HG02852 (cell line): ENCODE data around the gene RPL37A.

Source experiments
- ATAC-seq: cut with Tn5 transposase; IDR thresholded peaks from one replicate; pipeline ENCODE4 v1.9.1; 2021; ENCODE audit warnings: mild to moderate bottlenecking, moderate library complexity; ENCODE audit not compliant: unreplicated experiment

The RPL37A gene

DNA sequence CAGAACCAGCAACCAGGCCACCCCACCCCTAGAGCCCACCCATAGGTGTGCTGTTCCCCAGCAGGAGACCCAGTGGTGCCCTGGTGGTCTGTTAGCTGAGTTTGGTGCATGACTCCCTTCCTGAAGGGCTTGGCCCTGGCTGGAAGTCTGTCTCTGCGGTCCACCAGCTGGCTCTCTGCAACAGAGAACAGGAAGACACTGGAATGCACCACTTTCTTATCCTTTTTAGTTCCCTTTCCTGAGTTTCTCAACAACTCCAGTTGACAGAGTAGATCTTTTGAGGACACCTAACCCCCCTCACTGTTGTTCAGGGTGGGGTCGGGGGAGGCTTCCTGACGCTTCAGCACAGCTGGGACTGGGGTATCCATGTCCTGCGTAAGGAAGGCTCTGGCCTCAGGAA is 11.9 kb upstream of the RPL37A start:
- ATAC-seq, result no peak

DNA sequence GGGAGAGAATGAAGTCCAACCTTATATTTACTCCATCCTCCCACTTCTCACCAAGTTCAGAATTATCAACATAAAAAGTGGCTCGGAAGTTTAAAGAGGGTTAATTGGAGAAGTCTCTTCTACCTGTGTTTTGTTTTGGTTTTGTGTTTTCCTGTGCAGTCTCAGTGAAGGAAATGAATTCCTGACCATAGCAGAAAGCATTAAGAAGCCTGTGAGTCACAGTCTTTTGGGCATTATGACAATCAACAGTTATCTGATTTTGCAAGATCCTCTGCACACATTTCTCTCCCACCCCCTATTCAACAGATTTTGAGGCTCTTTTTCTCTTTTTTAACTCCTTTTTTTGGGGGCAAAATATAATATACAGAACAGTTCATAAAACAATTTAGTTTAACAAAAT is 8.6 kb upstream of the RPL37A start:
- no peak for ATAC-seq

DNA sequence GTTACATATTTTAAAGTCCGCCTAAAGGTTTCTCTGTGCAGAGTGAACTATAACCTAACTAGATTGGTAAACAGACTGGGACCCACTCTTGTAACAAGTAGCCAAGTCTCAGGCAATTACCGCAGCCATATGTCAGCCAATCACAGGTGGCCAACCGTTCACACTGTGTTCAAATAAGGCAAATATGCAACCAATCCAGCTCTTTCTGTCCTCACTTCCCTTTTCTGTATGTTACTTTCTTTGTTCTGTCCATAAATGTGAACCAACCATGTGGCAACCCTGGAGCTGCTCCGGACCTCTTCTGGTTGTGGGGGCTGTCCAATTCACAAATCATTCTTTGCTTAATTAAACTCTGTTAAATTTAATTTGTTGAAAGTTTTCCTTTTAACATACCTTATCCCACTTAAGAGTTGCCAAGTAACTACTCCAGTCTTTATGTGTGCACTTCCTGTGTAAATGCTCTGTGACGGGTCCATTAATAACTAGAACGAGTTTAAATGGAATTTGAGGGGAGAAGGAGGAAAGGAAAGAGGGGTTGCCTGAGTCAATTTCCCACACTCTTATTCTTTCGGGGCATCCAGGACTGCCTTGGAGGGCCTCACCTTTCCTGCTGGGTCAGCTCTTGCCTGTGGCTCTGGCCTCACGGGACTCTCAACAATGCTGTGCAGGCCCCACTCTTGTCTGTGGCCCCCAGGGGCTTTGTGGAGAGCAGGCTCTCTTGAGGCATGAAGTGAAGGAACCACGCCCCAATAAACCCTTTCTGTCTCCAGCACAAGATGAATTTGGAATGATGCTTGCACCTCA is 6.6 kb upstream of the RPL37A start:
- peak; percentile 78 for ATAC-seq

DNA sequence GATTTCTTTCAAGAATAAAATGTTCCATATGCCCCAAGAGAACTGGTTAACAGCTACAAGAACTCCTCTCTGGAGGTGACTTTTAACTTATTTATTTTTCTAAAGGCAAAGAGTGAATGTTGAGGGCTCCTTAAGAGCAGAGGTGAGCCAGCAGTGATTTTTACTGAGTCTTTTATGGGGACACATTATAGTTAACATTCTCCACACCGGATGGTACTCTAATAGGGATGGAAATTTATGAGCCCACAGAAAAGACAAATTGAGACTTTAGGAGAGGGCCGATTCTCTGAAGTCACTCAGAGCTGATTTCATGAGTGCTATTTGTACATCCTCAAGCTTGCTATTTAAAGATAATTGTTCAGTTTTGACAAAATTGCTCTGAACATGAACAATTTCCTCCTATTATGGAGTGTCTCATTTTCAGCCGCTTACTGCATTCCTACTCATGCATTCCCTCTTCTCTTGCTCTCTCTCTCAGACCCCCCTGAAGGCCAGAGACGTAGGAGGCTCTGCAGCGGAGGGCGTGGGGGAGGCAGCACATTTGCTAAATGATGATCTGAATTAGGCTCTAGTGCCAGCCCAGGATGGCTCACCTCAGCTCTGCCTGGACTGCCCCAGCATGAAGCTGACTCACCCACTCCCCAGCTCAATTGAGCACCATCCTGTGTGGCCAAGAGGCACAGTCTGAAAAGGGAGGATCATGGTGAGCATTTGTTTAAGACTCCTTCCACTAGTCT is 5.9 kb upstream of the RPL37A start:
- ATAC-seq, result no peak

DNA sequence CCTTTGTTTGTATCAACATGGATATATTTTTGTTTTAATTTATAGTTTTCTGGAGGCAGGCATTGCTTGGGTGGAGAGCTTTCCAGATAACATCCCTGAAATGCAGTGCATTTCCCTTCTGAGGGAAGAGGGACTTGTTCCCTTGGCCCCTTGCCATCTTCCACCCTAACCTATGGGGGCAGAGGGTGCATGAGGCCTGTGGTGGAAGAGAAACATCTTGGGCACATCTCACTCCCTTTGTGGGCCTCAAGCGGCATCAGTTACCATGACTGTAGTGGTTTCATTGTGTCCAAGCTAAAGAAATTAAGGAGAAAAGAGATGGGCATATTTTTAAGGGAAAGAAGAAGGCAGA is 5.3 kb upstream of the RPL37A start:
- no peak for ATAC-seq

DNA sequence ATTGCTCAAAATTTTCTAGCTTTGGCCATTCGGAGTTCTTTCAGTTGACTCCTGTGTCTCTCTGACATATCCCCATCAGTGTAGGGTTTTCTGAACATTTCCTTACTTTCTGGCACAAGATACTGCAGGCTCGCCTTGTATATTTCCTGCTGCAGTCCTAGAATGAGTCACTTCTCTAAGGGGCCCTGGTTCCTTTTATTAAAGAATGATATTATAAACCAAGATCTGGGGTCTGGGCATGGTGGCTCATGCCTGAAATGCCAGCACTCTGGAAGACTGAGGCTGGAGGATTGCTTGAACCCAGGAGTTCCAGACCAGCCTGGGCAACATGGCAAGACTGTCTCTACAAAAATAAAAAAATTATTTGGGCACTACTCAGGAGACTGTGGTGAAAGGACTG is 3.0 kb upstream of the RPL37A start:
- no peak for ATAC-seq

DNA sequence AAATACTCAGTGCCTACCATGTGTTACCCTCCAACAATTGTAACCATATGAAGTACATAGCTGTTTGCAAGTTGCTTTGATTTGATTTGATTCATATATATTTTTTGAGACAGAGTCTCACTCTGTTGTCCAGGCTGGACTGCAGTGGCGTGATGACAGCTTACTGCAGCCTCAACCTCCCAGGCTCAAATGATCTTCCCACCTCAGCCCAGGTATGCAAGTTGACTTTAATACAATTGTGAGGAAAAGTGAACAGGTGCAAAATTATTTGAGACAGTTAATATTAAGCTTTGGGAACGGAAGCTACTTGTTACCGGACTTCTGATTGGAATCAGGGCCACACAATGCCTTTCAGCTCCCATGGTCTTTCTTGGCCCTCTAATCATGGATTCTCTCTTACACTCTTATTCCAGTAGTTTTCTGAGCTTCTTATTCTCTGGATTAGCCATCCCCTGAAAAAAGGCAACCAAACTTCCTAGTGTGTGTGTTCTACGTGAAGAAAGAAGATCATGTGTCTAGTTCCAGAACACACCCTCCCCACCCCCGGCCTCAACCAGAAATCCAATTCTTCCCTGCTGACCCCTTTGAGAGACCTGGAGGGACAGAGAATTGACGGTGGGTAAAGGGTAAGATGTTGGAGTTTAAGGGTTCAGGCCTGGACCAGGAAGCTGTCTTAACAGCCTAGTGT is 1.1 kb upstream of the RPL37A start:
- ATAC-seq, result no peak

DNA sequence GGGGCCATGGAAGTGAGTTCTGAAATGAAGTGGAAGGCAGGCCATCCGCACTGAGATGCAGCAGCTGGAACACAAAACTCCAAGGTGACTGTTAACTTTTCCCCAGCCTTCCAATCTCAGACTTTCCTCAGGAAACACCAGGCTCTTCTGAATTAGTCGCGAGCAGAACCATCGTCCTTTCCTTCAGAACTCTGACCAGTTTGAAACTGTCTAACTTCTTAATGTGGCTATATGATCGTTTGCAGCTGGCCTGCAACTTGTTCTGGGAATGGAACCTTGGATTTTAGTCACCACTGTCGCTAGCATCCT is 620 bp upstream of the RPL37A start:
- no peak for ATAC-seq

DNA sequence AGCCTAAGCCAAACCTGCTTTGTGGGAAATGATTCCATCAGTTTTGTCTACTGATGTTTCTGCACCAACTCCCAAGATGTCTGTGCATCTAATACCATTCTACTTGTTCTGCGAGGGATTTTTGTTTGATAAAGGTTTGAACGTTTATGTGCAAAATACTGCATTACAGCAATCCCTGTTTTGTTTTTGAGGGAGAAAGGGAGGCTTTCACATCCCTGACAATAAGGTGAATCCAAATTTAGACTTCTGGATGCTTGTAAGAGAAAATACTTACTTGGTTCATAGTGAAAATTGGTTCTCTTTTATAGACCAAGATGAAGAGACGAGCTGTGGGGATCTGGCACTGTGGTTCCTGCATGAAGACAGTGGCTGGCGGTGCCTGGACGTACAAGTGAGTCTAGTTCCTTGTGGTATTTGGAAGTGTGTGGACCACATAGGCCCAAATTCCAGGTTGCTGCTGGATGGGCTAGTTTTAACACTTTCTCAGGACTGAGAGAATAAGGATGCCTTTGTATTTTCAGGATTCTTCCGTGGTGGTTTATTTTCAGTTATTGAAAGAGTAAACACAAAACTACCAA is 1.1 kb downstream of the RPL37A start:
- no peak for ATAC-seq

DNA sequence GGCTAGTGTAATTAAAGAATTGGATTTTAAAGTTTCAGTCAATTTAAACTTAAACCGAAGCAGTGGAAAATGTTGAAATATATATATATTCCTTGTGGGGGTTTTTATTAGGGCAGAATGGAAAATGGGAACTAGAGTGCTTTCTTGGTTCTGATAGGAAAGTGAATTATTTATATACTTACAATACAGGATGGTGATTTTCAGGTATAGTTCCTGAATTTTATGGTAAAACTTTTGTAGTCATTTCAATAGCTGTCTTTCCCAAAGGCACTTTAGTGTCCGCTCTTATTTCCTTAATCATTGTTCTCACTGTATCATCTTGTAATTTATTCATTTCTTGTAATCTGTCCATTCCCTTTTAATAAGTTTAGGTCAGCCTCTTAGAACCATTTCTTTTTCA is 1.9 kb downstream of the RPL37A start:
- no peak for ATAC-seq

DNA sequence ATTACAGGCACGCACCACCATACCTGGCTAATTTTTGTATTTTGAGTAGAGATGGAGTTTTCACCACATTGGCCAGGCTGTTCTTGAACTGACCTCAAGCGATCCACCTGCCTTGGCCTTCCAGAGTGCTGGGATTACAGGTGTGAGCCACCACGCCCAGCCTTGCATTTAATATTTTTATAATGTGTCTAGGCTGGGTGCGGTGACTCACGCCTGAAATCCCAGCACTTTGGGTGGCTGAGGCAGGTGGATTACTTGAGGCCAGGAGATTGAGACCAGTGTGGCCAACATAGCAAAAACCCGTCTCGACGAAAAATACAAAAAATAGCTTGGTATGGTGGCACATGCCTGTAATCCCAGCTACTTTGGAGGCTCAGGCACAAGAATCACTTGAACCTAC is 3.2 kb downstream of the RPL37A start:
- ATAC-seq, result no peak

DNA sequence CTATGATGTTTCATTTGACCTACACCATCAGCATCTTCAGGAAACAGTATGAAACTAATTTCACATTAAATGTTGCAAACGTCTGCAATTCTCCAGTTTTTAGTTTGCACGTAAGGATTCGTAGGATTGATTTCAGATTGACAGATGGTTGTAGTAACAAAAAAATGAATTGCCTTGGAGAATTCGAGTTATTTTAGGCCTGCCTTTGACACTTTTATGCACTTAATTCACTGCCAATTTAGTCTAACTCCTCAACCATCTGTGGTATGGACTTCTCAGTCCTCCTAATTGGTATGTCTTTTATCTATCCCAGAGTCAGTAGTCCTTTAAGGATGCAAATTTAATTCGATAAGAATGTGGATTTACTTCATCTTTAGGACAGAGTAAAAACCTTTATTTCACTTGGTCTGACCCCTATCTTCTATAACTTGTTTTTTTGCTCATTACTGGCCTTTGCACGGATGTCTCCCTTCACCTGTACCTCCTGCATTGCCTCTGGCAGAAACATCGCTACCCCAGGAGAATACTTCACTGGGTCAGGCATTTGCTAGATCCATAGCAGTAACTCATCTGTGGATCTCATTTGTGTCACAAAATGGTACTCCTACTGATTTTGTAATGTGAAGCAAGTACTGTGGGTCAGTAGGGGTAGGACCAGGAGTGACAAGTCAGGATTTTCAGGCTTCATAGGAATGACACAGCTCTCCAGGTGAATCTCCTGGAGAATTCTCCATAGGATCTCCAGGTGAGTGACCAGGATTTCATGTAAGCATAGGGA is 3.9 kb downstream of the RPL37A start:
- no peak for ATAC-seq

DNA sequence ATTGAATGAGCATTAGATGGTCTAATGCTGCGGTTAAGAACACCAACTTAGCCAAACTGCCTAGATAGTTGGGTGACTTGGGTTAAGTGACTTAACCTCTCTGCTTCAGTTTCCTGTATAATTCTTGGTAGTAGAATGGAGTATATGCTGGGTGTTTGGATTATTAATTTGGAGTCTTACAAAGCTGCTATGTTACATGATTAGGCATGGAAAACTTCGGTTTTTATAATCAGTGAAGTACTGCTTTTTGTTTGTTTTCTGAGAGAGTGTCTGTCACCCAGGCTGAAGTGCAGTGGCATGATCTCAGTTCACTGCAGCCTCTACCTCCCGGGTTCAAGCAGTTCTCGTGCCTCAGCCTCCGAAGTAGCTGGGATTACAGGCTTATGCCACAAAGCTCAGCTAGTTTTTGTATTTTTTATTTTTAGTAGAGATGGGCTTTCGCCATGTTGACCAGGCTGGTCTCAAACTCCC is 4.5 kb downstream of the RPL37A start:
- ATAC-seq, result no peak

DNA sequence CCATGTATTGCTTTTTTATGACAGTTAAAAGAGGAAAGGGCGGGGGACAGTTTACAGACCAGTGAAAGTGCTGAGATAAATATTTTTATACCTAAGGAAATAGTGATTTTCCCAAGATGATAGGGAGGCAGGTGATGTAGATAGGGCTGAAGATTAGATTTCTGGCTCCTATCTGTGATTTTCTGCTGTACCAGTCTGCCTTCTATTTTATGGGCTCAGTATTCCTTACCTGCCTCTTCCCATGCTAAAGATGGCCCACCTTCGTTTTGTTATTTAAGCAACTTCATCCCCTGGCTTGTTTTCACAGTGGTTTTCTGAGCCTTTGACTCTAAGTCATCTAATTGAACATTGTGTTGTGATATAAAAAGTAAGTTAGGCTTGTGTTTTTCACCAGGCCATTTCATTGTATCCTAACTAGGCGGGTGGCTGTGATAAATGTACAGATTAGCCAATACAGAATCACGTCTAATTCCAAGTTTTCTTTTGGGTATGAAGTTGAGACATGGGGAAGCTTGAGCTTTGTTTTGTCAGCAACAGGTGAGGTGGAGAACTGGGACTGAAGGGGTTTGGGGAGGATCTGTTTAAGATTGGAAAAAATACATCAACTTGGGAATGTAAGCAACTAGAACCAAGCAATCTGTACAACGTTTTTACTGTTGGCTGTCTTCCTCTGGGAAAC is 5.2 kb downstream of the RPL37A start:
- no peak for ATAC-seq

DNA sequence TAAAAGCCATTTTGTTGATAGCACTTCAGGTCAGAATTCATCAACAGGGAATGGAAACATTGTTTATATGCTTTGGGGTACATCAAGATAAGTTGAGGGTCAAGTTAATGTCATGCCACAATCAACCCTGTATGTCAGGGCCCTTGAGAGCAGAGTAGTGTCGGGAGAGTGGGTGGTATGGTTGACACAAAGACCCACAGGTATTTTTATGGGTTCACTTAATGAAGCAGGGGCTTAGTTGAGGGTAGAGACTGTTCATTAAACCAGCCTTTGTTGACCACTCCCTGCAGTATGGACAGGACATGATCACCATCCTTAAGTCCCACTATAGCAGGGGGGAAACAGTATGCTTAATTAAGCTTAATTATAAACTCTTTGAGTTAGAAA is 5.7 kb downstream of the RPL37A start:
- ATAC-seq, result no peak

DNA sequence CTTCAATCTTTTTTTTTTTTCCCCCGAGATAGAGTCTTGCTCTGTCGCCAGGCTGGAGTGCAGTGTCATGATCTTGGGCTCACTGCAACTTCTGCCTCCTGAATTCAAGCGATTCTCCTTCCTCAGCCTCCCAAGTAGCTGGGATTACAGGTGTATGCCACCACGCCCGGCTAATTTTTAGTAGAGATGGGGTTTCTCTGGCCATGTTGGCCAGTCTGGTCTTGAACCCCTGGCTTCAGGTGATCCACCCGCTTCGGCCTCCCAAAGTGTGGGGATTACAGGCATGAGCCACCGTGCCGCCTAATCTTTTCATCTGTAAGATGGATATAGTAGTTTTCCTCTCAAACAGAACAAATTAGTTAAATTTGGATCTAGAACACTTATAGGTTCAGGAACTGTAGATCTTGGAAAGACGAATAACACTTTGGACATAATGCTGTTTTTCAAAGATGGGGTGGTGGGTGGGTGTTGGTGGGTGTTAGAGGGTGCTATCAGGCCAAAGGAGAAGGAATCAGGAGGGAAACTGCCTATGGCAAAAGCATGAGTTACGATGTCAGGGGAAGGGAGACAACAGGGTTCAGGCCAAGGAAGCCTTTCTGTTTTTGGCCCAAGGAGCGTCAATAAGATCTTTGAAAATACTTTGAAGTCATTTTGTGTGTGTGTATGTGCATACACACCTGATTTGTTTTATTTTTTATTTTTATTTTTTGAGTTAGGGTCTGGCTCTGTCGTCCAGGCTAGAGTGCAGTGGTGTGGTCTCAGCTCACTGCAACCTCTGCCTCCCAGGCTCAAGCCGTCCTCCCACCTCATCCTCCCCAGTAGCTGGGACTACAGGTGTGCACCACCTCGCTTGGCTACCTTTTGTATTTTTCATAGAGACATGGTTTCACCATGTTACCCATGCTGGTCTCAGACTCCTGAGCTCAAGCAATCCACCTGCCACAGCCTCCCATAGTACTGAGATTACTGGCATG is 6.8 kb downstream of the RPL37A start:
- no peak for ATAC-seq

DNA sequence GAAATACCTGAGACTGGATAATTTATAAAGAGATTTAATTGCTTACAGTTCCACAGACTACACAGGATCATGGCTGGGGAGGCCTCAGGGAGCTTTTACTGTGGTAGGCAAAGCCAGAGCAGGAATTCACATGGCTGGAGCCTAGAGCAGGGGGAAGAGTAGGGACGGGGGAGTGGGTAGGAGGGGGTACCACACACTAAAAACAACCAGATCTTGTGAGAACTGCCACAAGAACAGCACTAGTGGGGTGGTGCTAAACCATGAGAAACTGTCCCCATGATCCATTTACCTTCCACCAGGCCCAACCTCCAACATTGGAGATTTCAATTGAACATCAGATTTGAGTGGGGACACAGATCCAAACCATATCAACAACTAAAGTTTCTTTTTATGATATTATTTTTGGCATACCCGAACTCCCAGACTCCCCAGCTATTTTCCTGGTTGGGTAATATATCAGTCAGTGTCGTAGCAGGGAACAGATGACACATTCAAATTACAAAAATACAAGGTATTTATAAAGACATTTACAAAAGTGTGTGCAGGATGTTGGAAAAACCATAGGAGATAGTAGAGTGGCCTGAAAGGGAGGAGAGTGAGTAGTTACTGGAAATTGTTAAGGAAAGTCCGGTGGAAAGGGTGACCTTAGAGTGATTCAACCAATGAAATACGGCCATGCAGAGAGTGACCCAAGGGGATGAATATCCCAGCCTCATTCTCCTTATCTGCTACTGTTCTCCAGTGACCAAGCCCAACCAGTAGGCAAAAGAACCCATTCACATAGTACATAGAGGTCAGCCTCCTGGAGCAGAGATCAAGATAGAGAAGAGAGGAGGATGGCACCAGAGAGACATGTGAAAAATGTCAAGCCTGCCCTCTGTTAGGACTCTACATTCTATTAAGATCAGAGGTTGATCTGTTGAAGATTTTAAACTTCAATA is 8.8 kb downstream of the RPL37A start:
- no peak for ATAC-seq

DNA sequence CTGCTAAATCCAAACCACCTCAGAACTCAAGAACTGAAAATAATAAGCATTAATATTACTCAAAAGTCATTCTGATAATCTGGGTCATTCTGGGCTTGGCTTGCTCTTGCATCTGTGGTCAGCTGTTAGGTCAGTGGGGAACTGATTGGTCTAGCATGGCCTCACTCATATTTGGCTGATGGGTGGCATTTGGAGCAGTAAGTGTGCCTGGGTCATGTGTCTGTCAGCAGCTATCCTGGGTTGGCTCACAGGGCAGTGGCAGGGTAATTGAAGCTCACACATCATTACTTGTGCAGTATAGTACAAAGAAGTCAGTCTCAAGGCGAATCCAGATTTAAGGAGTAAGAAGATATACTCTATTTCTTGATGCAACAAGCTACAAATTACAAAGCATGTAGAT is 9.6 kb downstream of the RPL37A start:
- no peak for ATAC-seq
